Measurements from ENCODE around the gene FBXL2.

DNA sequence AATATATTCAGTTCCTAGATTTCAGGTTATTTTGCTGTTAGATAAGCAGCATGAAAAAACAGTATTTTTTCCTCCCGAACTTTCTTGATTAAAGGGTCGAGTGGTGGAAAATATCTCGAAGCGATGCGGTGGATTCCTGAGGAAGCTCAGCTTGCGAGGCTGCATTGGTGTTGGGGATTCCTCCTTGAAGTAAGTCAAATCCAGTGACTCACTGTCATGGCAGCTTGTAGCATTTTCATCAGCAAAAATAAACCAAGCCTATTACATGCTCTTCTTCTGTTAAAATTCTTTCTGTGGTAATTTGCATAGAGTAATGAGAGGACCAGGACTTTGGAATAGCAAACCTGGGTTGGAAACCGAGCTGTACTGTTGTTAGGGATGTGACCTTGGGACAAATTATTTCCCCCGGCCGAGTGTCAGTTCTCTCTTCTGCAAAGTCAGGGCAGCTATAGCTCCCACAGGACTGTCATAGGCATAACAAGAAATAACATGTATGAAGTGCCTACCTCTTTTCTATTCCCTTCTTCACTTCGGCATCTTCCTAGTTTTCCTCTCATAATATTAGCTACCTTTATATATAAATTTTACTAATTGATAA, 87.4 kb downstream of the FBXL2 start:
- TF ChIP-seq, protein P1, sequence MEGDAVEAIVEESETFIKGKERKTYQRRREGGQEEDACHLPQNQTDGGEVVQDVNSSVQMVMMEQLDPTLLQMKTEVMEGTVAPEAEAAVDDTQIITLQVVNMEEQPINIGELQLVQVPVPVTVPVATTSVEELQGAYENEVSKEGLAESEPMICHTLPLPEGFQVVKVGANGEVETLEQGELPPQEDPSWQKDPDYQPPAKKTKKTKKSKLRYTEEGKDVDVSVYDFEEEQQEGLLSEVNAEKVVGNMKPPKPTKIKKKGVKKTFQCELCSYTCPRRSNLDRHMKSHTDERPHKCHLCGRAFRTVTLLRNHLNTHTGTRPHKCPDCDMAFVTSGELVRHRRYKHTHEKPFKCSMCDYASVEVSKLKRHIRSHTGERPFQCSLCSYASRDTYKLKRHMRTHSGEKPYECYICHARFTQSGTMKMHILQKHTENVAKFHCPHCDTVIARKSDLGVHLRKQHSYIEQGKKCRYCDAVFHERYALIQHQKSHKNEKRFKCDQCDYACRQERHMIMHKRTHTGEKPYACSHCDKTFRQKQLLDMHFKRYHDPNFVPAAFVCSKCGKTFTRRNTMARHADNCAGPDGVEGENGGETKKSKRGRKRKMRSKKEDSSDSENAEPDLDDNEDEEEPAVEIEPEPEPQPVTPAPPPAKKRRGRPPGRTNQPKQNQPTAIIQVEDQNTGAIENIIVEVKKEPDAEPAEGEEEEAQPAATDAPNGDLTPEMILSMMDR (IDR thresholded peaks at IDR 0.05), result no peak
- TF ChIP-seq POLR2A (IDR thresholded peaks at IDR 0.05; ENCODE audit: low read depth), result no peak
